Activated naive CD4-positive, alpha-beta T cell treated with anti-CD3 and anti-CD28 coated beads, Interleukin-2, amount 50 U/mL, for 24 hours (primary cell): ENCODE measurements around the gene AQP5.

ENCODE experiments used
- H3K27ac Mint-ChIP-seq: one replicate; pipeline ENCODE4 v1.8.0; 2021; ENCODE audit warnings: mild to moderate bottlenecking, mixed read lengths
- H3K27me3 Mint-ChIP-seq: one replicate; pipeline ENCODE4 v1.8.0; 2021; ENCODE audit warnings: mixed read lengths
- H3K36me3 Mint-ChIP-seq: one replicate; pipeline ENCODE4 v1.8.0; 2021; ENCODE audit warnings: mixed read lengths
- H3K4me1 Mint-ChIP-seq: one replicate; pipeline ENCODE4 v1.8.0; 2021; ENCODE audit warnings: mixed read lengths
- H3K4me3 Mint-ChIP-seq: one replicate; pipeline ENCODE4 v1.8.0; 2021; ENCODE audit warnings: mild to moderate bottlenecking, mixed read lengths
- H3K9me3 Mint-ChIP-seq: one replicate; pipeline ENCODE4 v1.8.0; 2021; ENCODE audit warnings: mixed read lengths

AQP5 gene

GRCh38 chr12:49925433-49926204, 36.1 kb upstream of the AQP5 start:
- no peaks in the 10 kb centered on the region for H3K27me3 Mint-ChIP-seq
- H3K27ac Mint-ChIP-seq = no peak overlapping the region
- H3K4me1 Mint-ChIP-seq = peaks cover 3% of the 10 kb centered on the region
- no peaks in the 10 kb centered on the region for H3K36me3 Mint-ChIP-seq
- no peak overlapping the region for H3K4me3 Mint-ChIP-seq
- no peaks in the 10 kb centered on the region for H3K9me3 Mint-ChIP-seq

- no peaks in the 10 kb centered on the region for H3K36me3 Mint-ChIP-seq
- no peak overlapping the region for H3K4me3 Mint-ChIP-seq
- H3K27ac Mint-ChIP-seq = no peak overlapping the region
- H3K4me1 Mint-ChIP-seq = peaks cover 12% of the 10 kb centered on the region
- H3K27me3 Mint-ChIP-seq = no peaks in the 10 kb centered on the region
- no peaks in the 10 kb centered on the region for H3K9me3 Mint-ChIP-seq
These were observed 33.2 kb upstream of the AQP5 start for GRCh38 chr12:49928471-49928870.

GRCh38 chr12:49929581-49929980, 32.1 kb upstream of the AQP5 start:
- Mint-ChIP-seq H3K9me3 (no peaks in the 10 kb centered on the region), H3K36me3 (no peaks in the 10 kb centered on the region), H3K4me3 (no peak overlapping the region), H3K27ac (no peak overlapping the region), H3K4me1 (peaks cover 12% of the 10 kb centered on the region), H3K27me3 (no peaks in the 10 kb centered on the region)

- no peaks in the 10 kb centered on the region for H3K36me3 Mint-ChIP-seq
- no peaks in the 10 kb centered on the region for H3K9me3 Mint-ChIP-seq
- H3K4me1 Mint-ChIP-seq = peaks cover 12% of the 10 kb centered on the region
- H3K4me3 Mint-ChIP-seq = no peak overlapping the region
- H3K27ac Mint-ChIP-seq = no peak overlapping the region
- no peaks in the 10 kb centered on the region for H3K27me3 Mint-ChIP-seq
These were observed 31.0 kb upstream of the AQP5 start for GRCh38 chr12:49930515-49931288.

- no peak overlapping the region for H3K4me3 Mint-ChIP-seq
- no peaks in the 10 kb centered on the region for H3K36me3 Mint-ChIP-seq
- no peaks in the 10 kb centered on the region for H3K27me3 Mint-ChIP-seq
- H3K9me3 Mint-ChIP-seq = no peaks in the 10 kb centered on the region
- H3K27ac Mint-ChIP-seq = no peak overlapping the region
- peaks cover 12% of the 10 kb centered on the region for H3K4me1 Mint-ChIP-seq
These were observed 29.6 kb upstream of the AQP5 start for GRCh38 chr12:49932023-49932422.

GRCh38 chr12:49932533-49933130, 29.0 kb upstream of the AQP5 start:
- Mint-ChIP-seq H3K4me1 (peaks cover 12% of the 10 kb centered on the region), H3K9me3 (no peaks in the 10 kb centered on the region), H3K36me3 (no peaks in the 10 kb centered on the region), H3K27me3 (no peaks in the 10 kb centered on the region), H3K27ac (no peak overlapping the region), H3K4me3 (no peak overlapping the region)

GRCh38 chr12:49933796-49934195, 27.9 kb upstream of the AQP5 start:
- Mint-ChIP-seq H3K27ac (no peak overlapping the region), H3K36me3 (no peaks in the 10 kb centered on the region), H3K4me3 (no peak overlapping the region), H3K27me3 (no peaks in the 10 kb centered on the region), H3K9me3 (no peaks in the 10 kb centered on the region), H3K4me1 (peaks cover 12% of the 10 kb centered on the region)

GRCh38 chr12:49934505-49934904, 27.2 kb upstream of the AQP5 start:
- Mint-ChIP-seq H3K27me3 (no peaks in the 10 kb centered on the region), H3K4me1 (peaks cover 12% of the 10 kb centered on the region), H3K36me3 (no peaks in the 10 kb centered on the region), H3K4me3 (no peak overlapping the region), H3K27ac (no peak overlapping the region), H3K9me3 (no peaks in the 10 kb centered on the region)

- no peaks in the 10 kb centered on the region for H3K27me3 Mint-ChIP-seq
- no peak overlapping the region for H3K27ac Mint-ChIP-seq
- H3K4me1 Mint-ChIP-seq = no peaks in the 10 kb centered on the region
These were observed 24.7 kb upstream of the AQP5 start for GRCh38 chr12:49936925-49937324.

GRCh38 chr12:49937639-49938300, 23.9 kb upstream of the AQP5 start:
- H3K9me3 Mint-ChIP-seq = no peaks in the 10 kb centered on the region
- no peaks in the 10 kb centered on the region for H3K36me3 Mint-ChIP-seq
- H3K27me3 Mint-ChIP-seq = no peaks in the 10 kb centered on the region
- H3K4me3 Mint-ChIP-seq = no peak overlapping the region
- no peaks in the 10 kb centered on the region for H3K4me1 Mint-ChIP-seq
- no peak overlapping the region for H3K27ac Mint-ChIP-seq

More at GRCh38 chr12:49936925-49937324, 24.7 kb upstream of the AQP5 start:
- no peaks in the 10 kb centered on the region for H3K9me3 Mint-ChIP-seq
- H3K4me3 Mint-ChIP-seq = no peak overlapping the region
- no peaks in the 10 kb centered on the region for H3K36me3 Mint-ChIP-seq

GRCh38 chr12:49939307-49939706, 22.4 kb upstream of the AQP5 start:
- Mint-ChIP-seq H3K9me3 (no peaks in the 10 kb centered on the region), H3K27ac (no peak overlapping the region), H3K27me3 (no peaks in the 10 kb centered on the region), H3K36me3 (no peaks in the 10 kb centered on the region), H3K4me1 (no peaks in the 10 kb centered on the region), H3K4me3 (no peak overlapping the region)

- no peak overlapping the region for H3K27ac Mint-ChIP-seq
- H3K4me1 Mint-ChIP-seq = peaks cover 4% of the 10 kb centered on the region
- H3K36me3 Mint-ChIP-seq = no peaks in the 10 kb centered on the region
- no peaks in the 10 kb centered on the region for H3K9me3 Mint-ChIP-seq
- H3K4me3 Mint-ChIP-seq = no peak overlapping the region
- H3K27me3 Mint-ChIP-seq = no peaks in the 10 kb centered on the region
These were observed 22.0 kb upstream of the AQP5 start for GRCh38 chr12:49939707-49940106.

GRCh38 chr12:49941556-49942511, 19.8 kb upstream of the AQP5 start:
- Mint-ChIP-seq H3K27ac (no peak overlapping the region), H3K27me3 (no peaks in the 10 kb centered on the region), H3K9me3 (no peaks in the 10 kb centered on the region), H3K36me3 (no peaks in the 10 kb centered on the region), H3K4me3 (no peak overlapping the region), H3K4me1 (peaks cover 20% of the 10 kb centered on the region)

GRCh38 chr12:49942512-49942893, 19.2 kb upstream of the AQP5 start:
- Mint-ChIP-seq H3K9me3 (no peaks in the 10 kb centered on the region), H3K4me1 (peaks cover 20% of the 10 kb centered on the region), H3K4me3 (no peak overlapping the region), H3K27me3 (no peaks in the 10 kb centered on the region), H3K36me3 (no peaks in the 10 kb centered on the region), H3K27ac (no peak overlapping the region)
